ENCODE measurements around the gene SNX22. TPM values are rescaled to one million over a fixed set of nuclear protein-coding genes. Genes with fewer than 3 reads are reported as not detected.

SNX22 gene
- total RNA-seq, 1 experiment from 2014 or later = 2.0 TPM

GRCh38 chr15:64149893-64150578, 1.5 kb upstream of the SNX22 start:
- no peak for DNase-seq (ENCODE audit: low read depth)
- in situ Hi-C loops (cut with HindIII; ENCODE audit: low pct_unique_long_range_greater_than_20kb, low sequenced_read_pairs) = no loop called here

- in situ Hi-C loops (cut with HindIII; ENCODE audit: low pct_unique_long_range_greater_than_20kb, low sequenced_read_pairs) = no loop called here
- no peak for DNase-seq (ENCODE audit: low read depth)
Observed at GRCh38 chr15:64152507-64153387, 1.2 kb downstream of the SNX22 start.

GRCh38 chr15:64153480-64154367, 2.2 kb downstream of the SNX22 start:
- in situ Hi-C loops (cut with HindIII; ENCODE audit: low pct_unique_long_range_greater_than_20kb, low sequenced_read_pairs) = no loop called here
- peak; percentile 73 for DNase-seq (ENCODE audit: low read depth)

GRCh38 chr15:64155802-64156651, 4.5 kb downstream of the SNX22 start:
- no peak for DNase-seq (ENCODE audit: low read depth)
- in situ Hi-C loops (cut with HindIII; ENCODE audit: low pct_unique_long_range_greater_than_20kb, low sequenced_read_pairs) = no loop called here

- no peak for DNase-seq (ENCODE audit: low read depth)
Observed at GRCh38 chr15:64156652-64157331, 5.3 kb downstream of the SNX22 start.

GRCh38 chr15:64157599-64158125, 6.1 kb downstream of the SNX22 start:
- in situ Hi-C loops (cut with HindIII; ENCODE audit: low pct_unique_long_range_greater_than_20kb, low sequenced_read_pairs) = no loop called here
- DNase-seq (ENCODE audit: low read depth) = no peak

More at GRCh38 chr15:64156652-64157331, 5.3 kb downstream of the SNX22 start:
- in situ Hi-C loops (cut with HindIII; ENCODE audit: low pct_unique_long_range_greater_than_20kb, low sequenced_read_pairs) = no loop called here

- in situ Hi-C loops (cut with HindIII; ENCODE audit: low pct_unique_long_range_greater_than_20kb, low sequenced_read_pairs) = no loop called here
- no peak for DNase-seq (ENCODE audit: low read depth)
Observed at GRCh38 chr15:64158363-64159134, 7.0 kb downstream of the SNX22 start.

GRCh38 chr15:64161688-64162477, 10.4 kb downstream of the SNX22 start:
- in situ Hi-C loops (cut with HindIII; ENCODE audit: low pct_unique_long_range_greater_than_20kb, low sequenced_read_pairs) = no loop called here
- no peak for DNase-seq (ENCODE audit: low read depth)

GRCh38 chr15:64162478-64162868, 10.9 kb downstream of the SNX22 start:
- no peak for DNase-seq (ENCODE audit: low read depth)
- in situ Hi-C loops (cut with HindIII; ENCODE audit: low pct_unique_long_range_greater_than_20kb, low sequenced_read_pairs) = no loop called here

- DNase-seq (ENCODE audit: low read depth) = peak; percentile 97
- in situ Hi-C loops (cut with HindIII; ENCODE audit: low pct_unique_long_range_greater_than_20kb, low sequenced_read_pairs) = no loop called here
Observed at GRCh38 chr15:64162869-64163658, 11.5 kb downstream of the SNX22 start, which contains the start of gene PPIB. PPIB (minus strand) TSS chr15:64163022; CDS start chr15:64162986, 36 bp downstream.

GRCh38 chr15:64163659-64164362, 12.3 kb downstream of the SNX22 start:
- in situ Hi-C loops (cut with HindIII; ENCODE audit: low pct_unique_long_range_greater_than_20kb, low sequenced_read_pairs) = no loop called here
- no peak for DNase-seq (ENCODE audit: low read depth)

GRCh38 chr15:64164436-64164835, 12.9 kb downstream of the SNX22 start:
- in situ Hi-C loops (cut with HindIII; ENCODE audit: low pct_unique_long_range_greater_than_20kb, low sequenced_read_pairs) = no loop called here
- no peak for DNase-seq (ENCODE audit: low read depth)

GRCh38 chr15:64166102-64166890, 14.8 kb downstream of the SNX22 start:
- DNase-seq (ENCODE audit: low read depth) = no peak
- in situ Hi-C loops (cut with HindIII; ENCODE audit: low pct_unique_long_range_greater_than_20kb, low sequenced_read_pairs) = no loop called here
